ENCODE measurements around the gene CMTM5.

DNA sequence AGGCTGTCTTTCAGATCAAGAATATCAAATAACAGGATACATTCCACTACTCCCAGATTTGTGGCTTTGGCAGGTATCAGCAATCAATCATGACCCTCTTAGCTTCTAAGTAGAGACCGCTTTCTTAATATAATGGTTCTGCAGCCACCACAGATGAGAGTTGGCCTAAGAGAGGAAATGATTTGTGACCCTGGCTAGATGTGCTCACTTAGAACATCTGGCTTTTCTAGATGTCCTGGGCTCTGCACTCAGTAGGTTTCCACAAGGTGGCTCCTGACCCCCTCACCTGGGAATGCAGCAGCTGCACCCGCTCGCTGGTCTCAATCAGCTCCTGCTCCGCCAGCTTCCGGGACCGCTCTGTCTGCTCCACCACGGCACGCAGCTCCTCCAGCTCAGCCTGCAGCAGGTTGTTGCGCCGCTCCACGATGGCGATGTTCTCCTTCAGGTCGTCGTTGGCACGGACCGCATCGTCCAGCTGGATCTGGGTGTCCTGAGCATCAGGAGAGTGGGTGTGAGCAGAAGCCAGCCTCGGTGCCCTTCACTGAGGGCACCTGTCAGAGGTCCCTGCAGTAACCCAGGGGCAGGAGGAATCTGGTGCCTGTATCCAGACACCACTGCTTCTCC is 8.9 kb downstream of the CMTM5 start:
- no peak for TF ChIP-seq CTCF (IDR thresholded peaks at IDR 0.05)
- no peak for TF ChIP-seq POLR2AphosphoS5 (IDR thresholded peaks at IDR 0.05)
- no peak for TF ChIP-seq POLR2A (IDR thresholded peaks at IDR 0.05)
